DMS114 treated with DMSO at 0.1 percent for 48 hours (cell line): Measurements from ENCODE around the gene GGA2.
A peak's percentile ranks its signal among the peaks of the same experiment; 100 is the strongest.
"Not testable (repeated sequence)": the region's sequence is repeated elsewhere in the genome, so short reads cannot be mapped to it uniquely, and the experiment has no call there.

ENCODE experiments used
- DNase-seq: peaks from one replicate; lab custom pipeline; 2025; ENCODE audit not compliant: unreplicated experiment; lab: John Stamatoyannopoulos, UW

Gene GGA2

GRCh38 chr16:23510164-23510914 is at the start of gene GGA2:
Gene GGA2, minus strand, starts transcription at chr16:23510494. Its CDS starts 83 bp downstream, at chr16:23510411.
- peak; percentile 57 for DNase-seq

- DNase-seq: no peak
Measured at GRCh38 chr16:23557779-23558702, 47.7 kb upstream of the GGA2 start.

GRCh38 chr16:23556881-23557778 is 46.8 kb upstream of the GGA2 start, which contains the start of the genes EARS2 and UBFD1:
Gene EARS2, minus strand, starts transcription at chr16:23557350. Its CDS starts 7 bp downstream, at chr16:23557343.
Gene UBFD1, plus strand, starts transcription at chr16:23557727. Its CDS starts 16 bp downstream, at chr16:23557743.
- peak; percentile 96 for DNase-seq

GRCh38 chr16:23554536-23554935 is 44.2 kb upstream of the GGA2 start:
- no peak for DNase-seq

GRCh38 chr16:23552161-23552560 is 41.9 kb upstream of the GGA2 start:
- no peak for DNase-seq

GRCh38 chr16:23549938-23550337 is 39.6 kb upstream of the GGA2 start:
- DNase-seq: no peak

GRCh38 chr16:23544436-23544835 is 34.1 kb upstream of the GGA2 start:
- DNase-seq: no peak

GRCh38 chr16:23540817-23541178 is 30.5 kb upstream of the GGA2 start:
- not testable (repeated sequence) for DNase-seq

- DNase-seq: no peak
Measured at GRCh38 chr16:23539984-23540816, 29.9 kb upstream of the GGA2 start.

- no peak for DNase-seq
Measured at GRCh38 chr16:23538919-23539278, 28.6 kb upstream of the GGA2 start.

- DNase-seq: no peak
Measured at GRCh38 chr16:23537390-23537789, 27.1 kb upstream of the GGA2 start.

GRCh38 chr16:23535901-23536300 is 25.6 kb upstream of the GGA2 start:
- no peak for DNase-seq

- DNase-seq: no peak
Measured at GRCh38 chr16:23534868-23535860, 24.9 kb upstream of the GGA2 start.

GRCh38 chr16:23532448-23532847 is 22.2 kb upstream of the GGA2 start:
- DNase-seq: no peak

- no peak for DNase-seq
Measured at GRCh38 chr16:23530062-23530461, 19.8 kb upstream of the GGA2 start.

GRCh38 chr16:23528644-23529310 is 18.5 kb upstream of the GGA2 start:
- no peak for DNase-seq

GRCh38 chr16:23527961-23528643 is 17.8 kb upstream of the GGA2 start:
- DNase-seq: no peak

GRCh38 chr16:23524886-23525285 is 14.6 kb upstream of the GGA2 start:
- DNase-seq: no peak
